SK-N-MC (cell line): ENCODE measurements around the gene TBC1D14.
"Not testable (repeated sequence)": the region's sequence is repeated elsewhere in the genome, so short reads cannot be mapped to it uniquely, and the experiment has no call there.

ENCODE experiments used
- EZH2 ChIP-seq: fragments of 200-600 bp; sonication (generic); IDR thresholded peaks from one replicate; pipeline ENCODE4 v1.6.1; 2017; ENCODE audit warnings: antibody characterized with exemption
- FOXP2 ChIP-seq: optimal IDR thresholded peaks from 2 replicates; pipeline ENCODE3; 2011; ENCODE audit warnings: mild to moderate bottlenecking, moderate library complexity; ENCODE audit not compliant: insufficient read depth; ENCODE audit errors: extremely low read length, control extremely low read depth
- POLR2AphosphoS5 ChIP-seq: IDR thresholded peaks from 2 replicates; pipeline ENCODE4 v1.6.1; 2012; ENCODE audit warnings: mild to moderate bottlenecking, low read depth, low read length, borderline replicate concordance

DNA sequence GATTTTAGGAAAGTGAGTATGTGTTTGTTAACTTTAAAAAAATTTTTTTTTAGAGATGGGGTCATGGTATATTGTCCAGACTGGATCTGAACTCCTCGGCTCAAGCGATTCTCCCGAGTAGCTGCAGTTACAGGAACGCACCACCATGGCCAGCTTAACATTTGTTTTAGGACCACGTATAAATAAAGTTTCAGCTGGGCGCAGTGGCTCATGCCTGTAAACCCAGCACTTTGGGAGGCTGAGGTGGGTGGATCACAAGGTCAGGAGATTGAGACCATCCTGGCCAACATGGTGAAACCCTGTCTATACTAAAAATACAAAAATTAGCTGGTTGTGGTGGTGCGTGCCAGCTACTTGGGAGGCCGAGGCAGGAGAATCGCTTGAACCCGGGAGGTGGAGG lies 2.3 kb downstream of the TBC1D14 start:
- TF ChIP-seq POLR2AphosphoS5, EZH2, FOXP2: not testable (repeated sequence)
